ENCODE results near the gene DMXL2.
"Not testable (repeated sequence)": the region's sequence is repeated elsewhere in the genome, so short reads cannot be mapped to it uniquely, and the experiment has no call there.

Gene DMXL2

GRCh38 chr15:51624022-51624421 is 1.5 kb upstream of the DMXL2 start:
- no peak for DNase-seq (ENCODE audit: low spot score)

GRCh38 chr15:51623386-51623938 is 891 bp upstream of the DMXL2 start:
- DNase-seq (ENCODE audit: low spot score) = peak; percentile 16

GRCh38 chr15:51621936-51622603 is 501 bp downstream of the DMXL2 start:
- peak; percentile 87 for DNase-seq (ENCODE audit: low spot score)

- no peak for DNase-seq (ENCODE audit: low spot score)
Observed at GRCh38 chr15:51621155-51621765, 1.3 kb downstream of the DMXL2 start.

- peak; percentile 17 for DNase-seq (ENCODE audit: low spot score)
Observed at GRCh38 chr15:51620641-51621040, 1.9 kb downstream of the DMXL2 start.

GRCh38 chr15:51620122-51620521 is 2.4 kb downstream of the DMXL2 start:
- no peak for DNase-seq (ENCODE audit: low spot score)

- peak; percentile 14 for DNase-seq (ENCODE audit: low spot score)
Observed at GRCh38 chr15:51619331-51620035, 3.1 kb downstream of the DMXL2 start.

GRCh38 chr15:51617886-51618285 is 4.7 kb downstream of the DMXL2 start:
- no peak for DNase-seq (ENCODE audit: low spot score)

- no peak for DNase-seq (ENCODE audit: low spot score)
Observed at GRCh38 chr15:51613951-51614350, 8.6 kb downstream of the DMXL2 start.

- not testable (repeated sequence) for DNase-seq (ENCODE audit: low spot score)
Observed at GRCh38 chr15:51612669-51613068, 9.9 kb downstream of the DMXL2 start.

- DNase-seq (ENCODE audit: low spot score) = not testable (repeated sequence)
Observed at GRCh38 chr15:51603462-51603948, 19.1 kb downstream of the DMXL2 start.

GRCh38 chr15:51603002-51603401 is 19.6 kb downstream of the DMXL2 start:
- no peak for DNase-seq (ENCODE audit: low spot score)

GRCh38 chr15:51602484-51602883 is 20.1 kb downstream of the DMXL2 start:
- DNase-seq (ENCODE audit: low spot score) = no peak

- no peak for DNase-seq (ENCODE audit: low spot score)
Observed at GRCh38 chr15:51601801-51602200, 20.8 kb downstream of the DMXL2 start.

- DNase-seq (ENCODE audit: low spot score) = no peak
Observed at GRCh38 chr15:51600114-51600513, 22.5 kb downstream of the DMXL2 start.

- no peak for DNase-seq (ENCODE audit: low spot score)
Observed at GRCh38 chr15:51589881-51590568, 32.5 kb downstream of the DMXL2 start.

GRCh38 chr15:51588966-51589365 is 33.6 kb downstream of the DMXL2 start:
- DNase-seq (ENCODE audit: low spot score) = no peak

- no peak for DNase-seq (ENCODE audit: low spot score)
Observed at GRCh38 chr15:51585986-51586385, 36.6 kb downstream of the DMXL2 start.

GRCh38 chr15:51580982-51581381 is 41.6 kb downstream of the DMXL2 start:
- no peak for DNase-seq (ENCODE audit: low spot score)

- no peak for DNase-seq (ENCODE audit: low spot score)
Observed at GRCh38 chr15:51580385-51580784, 42.2 kb downstream of the DMXL2 start.

- DNase-seq (ENCODE audit: low spot score) = no peak
Observed at GRCh38 chr15:51579012-51579411, 43.6 kb downstream of the DMXL2 start.

- DNase-seq (ENCODE audit: low spot score) = no peak
Observed at GRCh38 chr15:51577636-51578304, 44.8 kb downstream of the DMXL2 start.

Measured in Ammon's horn (tissue), 1 donor.